Activated B cell treated with CpG ODN at 0.5 μM for 24 hours (primary cell): ENCODE data around the gene GALNT2. TPM values are rescaled to one million over a fixed set of nuclear protein-coding genes. Genes with fewer than 3 reads are reported as not detected.
A peak's percentile ranks its signal among the peaks of the same experiment; 100 is the strongest.

ENCODE experiments used
- ATAC-seq: fragments of 200-7000 bp; cut with Tn5 transposase; one replicate; pipeline ENCODE4 v1.10.0; 2021; ENCODE audit warnings: low read depth, mild to moderate bottlenecking, moderate library complexity
- CTCF ChIA-PET: fragments of 350-600 bp; sonication (Branson Sonifier 250); formaldehyde crosslinking; loops from one replicate; lab custom pipeline; 2021; ENCODE audit warnings: antibody characterized with exemption; lab: Charles Lee
- POLR2A ChIA-PET: fragments of 350-600 bp; sonication (Branson Sonifier 250); formaldehyde crosslinking; loops from one replicate; lab custom pipeline; 2021; ENCODE audit warnings: antibody characterized with exemption; lab: Charles Lee
- DNase-seq: peaks from one replicate; pipeline ENCODE4 v3.0.0; 2022
- H3K27ac Mint-ChIP-seq: one replicate; pipeline ENCODE4 v1.8.0; 2020; ENCODE audit warnings: mixed read lengths
- H3K27me3 Mint-ChIP-seq: one replicate; pipeline ENCODE4 v1.8.0; 2021; ENCODE audit warnings: mixed read lengths
- H3K36me3 Mint-ChIP-seq: one replicate; pipeline ENCODE4 v1.8.0; 2021; ENCODE audit warnings: low read depth, mixed read lengths
- H3K4me1 Mint-ChIP-seq: one replicate; pipeline ENCODE4 v1.8.0; 2021; ENCODE audit warnings: mixed read lengths
- H3K4me3 Mint-ChIP-seq: one replicate; pipeline ENCODE4 v1.8.0; 2020; ENCODE audit warnings: mild to moderate bottlenecking, mixed read lengths
- H3K9me3 Mint-ChIP-seq: one replicate; pipeline ENCODE4 v1.8.0; 2020; ENCODE audit warnings: mixed read lengths
- CTCF ChIP-seq: fragments of 200-600 bp; IDR thresholded peaks from one replicate; pipeline ENCODE4 v1.8.0; 2022; ENCODE audit warnings: antibody characterized with exemption, mild to moderate bottlenecking
- intact Hi-C: fragments of 100-400 bp; cut with micrococcal nuclease; formaldehyde crosslinking; loops from one replicate; pipeline ENCODE4 v1.15.1; 2024
- total RNA-seq: library from RNA; stranded (reverse); gene quantifications from 2 replicates; pipeline ENCODE4 v1.2.3, GENCODE V29; 2022

Gene GALNT2
- total RNA-seq, 1 donor from 2014 or later = 108 TPM

GRCh38 chr1:230067871-230068620, 1.0 kb downstream of the GALNT2 start:
- Mint-ChIP-seq H3K4me1 (peaks cover 56% of the 10 kb centered on the region), H3K36me3 (peaks cover 21% of the 10 kb centered on the region), H3K27me3 (no peaks in the 10 kb centered on the region), H3K4me3 (peak overlapping the region; percentile 95), H3K27ac (peak overlapping the region; percentile 80), H3K9me3 (no peaks in the 10 kb centered on the region)
- ATAC-seq = no peak
- no peak for TF ChIP-seq CTCF
- peak; percentile 50 for DNase-seq
- POLR2A ChIA-PET = interaction anchor here (1.0 to 2.2 kb wide), 7 partner anchors 9 to 78 kb away, joined by 3 to 16 read pairs (median 9); no protein-coding TSS in a partner anchor
- intact Hi-C loops = loop anchor here (1.0 to 5.0 kb wide), 11 partner anchors 41 to 725 kb away; partner anchors contain the start of genes ABCB10, CCSAP, TAF5L and URB2
- CTCF ChIA-PET = no interaction called here

GRCh38 chr1:230068621-230068873, 1.5 kb downstream of the GALNT2 start:
- POLR2A ChIA-PET = interaction anchor here (1.0 to 2.2 kb wide), 5 partner anchors 8 to 77 kb away, joined by 3 to 12 read pairs (median 3); no protein-coding TSS in a partner anchor
- Mint-ChIP-seq H3K27ac (peak overlapping the region; percentile 80), H3K4me3 (peak overlapping the region; percentile 95), H3K9me3 (no peaks in the 10 kb centered on the region), H3K36me3 (peaks cover 25% of the 10 kb centered on the region), H3K4me1 (peaks cover 61% of the 10 kb centered on the region), H3K27me3 (no peaks in the 10 kb centered on the region)
- CTCF ChIA-PET = no interaction called here
- no peak for ATAC-seq
- intact Hi-C loops = loop anchor here (5.0 kb wide), 2 partner anchors 234 to 511 kb away; partner anchors contain the start of gene ABCB10
- TF ChIP-seq CTCF = no peak
- no peak for DNase-seq

- no peak for DNase-seq
- POLR2A ChIA-PET = interaction anchor here (0.6 to 2.2 kb wide), 7 partner anchors 8 to 260 kb away, joined by 3 to 12 read pairs (median 3); no protein-coding TSS in a partner anchor
- no peaks in the 10 kb centered on the region for H3K27me3 Mint-ChIP-seq
- H3K4me3 Mint-ChIP-seq = peak overlapping the region; percentile 95
- no peaks in the 10 kb centered on the region for H3K9me3 Mint-ChIP-seq
- CTCF ChIA-PET = no interaction called here
- no peak for ATAC-seq
- TF ChIP-seq CTCF = no peak
- intact Hi-C loops = loop anchor here (5.0 kb wide), 2 partner anchors 233 to 512 kb away; partner anchors contain the start of gene ABCB10
- peaks cover 64% of the 10 kb centered on the region for H3K4me1 Mint-ChIP-seq
- peaks cover 25% of the 10 kb centered on the region for H3K36me3 Mint-ChIP-seq
- H3K27ac Mint-ChIP-seq = peak overlapping the region; percentile 80
Measured at GRCh38 chr1:230068952-230069684, 2.1 kb downstream of the GALNT2 start.

- peak overlapping the region; percentile 95 for H3K4me3 Mint-ChIP-seq
- TF ChIP-seq CTCF = no peak
- intact Hi-C loops = loop anchor here (5.0 kb wide), 2 partner anchors 233 to 512 kb away; partner anchors contain the start of gene ABCB10
- CTCF ChIA-PET = interaction anchor here (1.4 kb wide), 1 partner anchor 408 kb away, joined by 5 read pairs; no protein-coding TSS in a partner anchor
- DNase-seq (no peak), ATAC-seq (no peak)
- POLR2A ChIA-PET = interaction anchor here (0.6 to 2.2 kb wide), 6 partner anchors 24 to 80 kb away, joined by 3 to 12 read pairs (median 7); no protein-coding TSS in a partner anchor
- H3K36me3 Mint-ChIP-seq = peaks cover 25% of the 10 kb centered on the region
- peaks cover 66% of the 10 kb centered on the region for H3K4me1 Mint-ChIP-seq
- H3K27me3 Mint-ChIP-seq = no peaks in the 10 kb centered on the region
- H3K27ac Mint-ChIP-seq = no peak overlapping the region
- H3K9me3 Mint-ChIP-seq = no peaks in the 10 kb centered on the region
Measured at GRCh38 chr1:230069796-230070195, 2.8 kb downstream of the GALNT2 start.
